Activated CD4-positive, alpha-beta memory T cell treated with anti-CD3 and anti-CD28 coated beads, Interleukin-2, amount 10 ng/mL, durations not matched to agents 7 days and 5 days (primary cell): Measurements from ENCODE around the gene SORCS3. TPM values are rescaled to one million over a fixed set of nuclear protein-coding genes. Genes with fewer than 3 reads are reported as not detected.

Experiments used
- CTCF ChIA-PET: fragments of 350-600 bp; sonication (Branson Sonifier 250); formaldehyde crosslinking; loops from one replicate; lab custom pipeline; 2021; ENCODE audit warnings: antibody characterized with exemption, inconsistent platforms; lab: Charles Lee
- POLR2A ChIA-PET: fragments of 350-600 bp; sonication (Branson Sonifier 250); formaldehyde crosslinking; loops from one replicate; lab custom pipeline; 2021; ENCODE audit warnings: antibody characterized with exemption; lab: Charles Lee
- DNase-seq: peaks from one replicate; pipeline ENCODE4 v3.0.0-alpha.2; 2020
- H3K27ac Mint-ChIP-seq: one replicate; pipeline ENCODE4 v1.8.0; 2021; ENCODE audit warnings: mild to moderate bottlenecking, mixed read lengths
- H3K27me3 Mint-ChIP-seq: one replicate; pipeline ENCODE4 v1.8.0; 2021; ENCODE audit warnings: mixed read lengths
- H3K36me3 Mint-ChIP-seq: one replicate; pipeline ENCODE4 v1.8.0; 2021; ENCODE audit warnings: low read depth, mixed read lengths
- H3K4me1 Mint-ChIP-seq: one replicate; pipeline ENCODE4 v1.8.0; 2021; ENCODE audit warnings: mixed read lengths
- H3K4me3 Mint-ChIP-seq: one replicate; pipeline ENCODE4 v1.8.0; 2021; ENCODE audit warnings: mild to moderate bottlenecking, mixed read lengths
- H3K9me3 Mint-ChIP-seq: one replicate; pipeline ENCODE4 v1.8.0; 2021; ENCODE audit warnings: mixed read lengths
- total RNA-seq, 2 experiments: library from RNA; stranded (reverse); gene quantifications; one replicate each; pipeline ENCODE4 v1.2.3, GENCODE V29; 2021

SORCS3 gene
- total RNA-seq, 2 experiments from 2014 or later: not detected

DNA sequence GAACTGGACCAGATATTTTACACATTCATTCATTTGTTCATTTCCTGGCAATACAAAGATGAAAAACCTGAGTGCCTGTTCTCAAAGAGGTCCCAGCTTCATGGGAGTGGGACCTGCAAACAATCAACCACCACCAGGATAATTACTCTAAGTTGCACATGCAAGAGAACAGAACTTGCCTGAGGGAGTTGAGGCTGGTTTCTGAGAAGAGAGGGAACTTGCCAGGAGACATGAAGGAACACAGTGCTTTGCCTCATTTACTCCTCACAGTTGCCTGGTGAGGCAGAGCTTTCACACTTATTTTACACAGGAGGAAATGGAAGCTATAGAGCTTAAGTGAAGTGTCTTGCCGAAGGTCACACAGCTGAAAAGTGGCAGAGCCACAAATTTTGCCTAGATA, 170.1 kb downstream of the SORCS3 start:
- ChIA-PET CTCF (no interaction called here), POLR2A (no interaction called here)
- DNase-seq: no peak
- no peak overlapping the region for H3K27ac Mint-ChIP-seq
- no peaks in the 10 kb centered on the region for H3K27me3 Mint-ChIP-seq
- no peak overlapping the region for H3K4me3 Mint-ChIP-seq
- no peaks in the 10 kb centered on the region for H3K9me3 Mint-ChIP-seq
- no peaks in the 10 kb centered on the region for H3K36me3 Mint-ChIP-seq
- no peaks in the 10 kb centered on the region for H3K4me1 Mint-ChIP-seq

- CTCF ChIA-PET: no interaction called here
- Mint-ChIP-seq H3K4me1 (no peaks in the 10 kb centered on the region), H3K4me3 (no peak overlapping the region), H3K27ac (no peak overlapping the region), H3K27me3 (no peaks in the 10 kb centered on the region), H3K9me3 (peaks cover 5% of the 10 kb centered on the region), H3K36me3 (no peaks in the 10 kb centered on the region)
- POLR2A ChIA-PET: no interaction called here
- DNase-seq: no peak
Measured at GRCh38 chr10:104816501-104816900, 175.4 kb downstream of the SORCS3 start.

- peaks cover 5% of the 10 kb centered on the region for H3K9me3 Mint-ChIP-seq
Measured at GRCh38 chr10:104819731-104820130, 178.6 kb downstream of the SORCS3 start.

DNA sequence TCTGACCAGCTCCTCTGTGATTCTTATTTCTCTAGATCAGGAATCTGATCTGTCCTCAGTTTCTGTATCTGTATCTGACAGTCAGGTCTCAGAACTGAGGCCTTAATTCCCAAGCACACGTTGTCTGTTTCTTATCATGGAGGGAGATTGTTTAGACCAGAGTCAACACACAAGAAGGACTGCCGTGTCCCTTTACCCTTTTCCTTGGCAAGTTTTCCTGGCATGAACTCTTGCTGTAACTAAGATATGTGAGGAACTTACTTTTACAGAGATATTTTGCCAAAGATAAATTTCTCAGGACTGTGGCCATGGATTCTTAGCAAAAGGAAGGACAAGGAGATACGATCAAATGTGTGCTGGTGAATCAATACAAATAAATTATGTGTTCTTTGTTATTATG, 181.0 kb downstream of the SORCS3 start:
- no peaks in the 10 kb centered on the region for H3K4me1 Mint-ChIP-seq
- no peak overlapping the region for H3K4me3 Mint-ChIP-seq
- ChIA-PET CTCF (no interaction called here), POLR2A (no interaction called here)
- H3K27me3 Mint-ChIP-seq: no peaks in the 10 kb centered on the region
- H3K9me3 Mint-ChIP-seq: peaks cover 5% of the 10 kb centered on the region
- DNase-seq: no peak
- no peak overlapping the region for H3K27ac Mint-ChIP-seq
- no peaks in the 10 kb centered on the region for H3K36me3 Mint-ChIP-seq

More at GRCh38 chr10:104819731-104820130, 178.6 kb downstream of the SORCS3 start:
- no peak for DNase-seq
- no peak overlapping the region for H3K27ac Mint-ChIP-seq
- H3K36me3 Mint-ChIP-seq: no peaks in the 10 kb centered on the region
- H3K4me1 Mint-ChIP-seq: no peaks in the 10 kb centered on the region
- H3K4me3 Mint-ChIP-seq: no peak overlapping the region
- POLR2A ChIA-PET: no interaction called here
- H3K27me3 Mint-ChIP-seq: no peaks in the 10 kb centered on the region
- CTCF ChIA-PET: no interaction called here

DNA sequence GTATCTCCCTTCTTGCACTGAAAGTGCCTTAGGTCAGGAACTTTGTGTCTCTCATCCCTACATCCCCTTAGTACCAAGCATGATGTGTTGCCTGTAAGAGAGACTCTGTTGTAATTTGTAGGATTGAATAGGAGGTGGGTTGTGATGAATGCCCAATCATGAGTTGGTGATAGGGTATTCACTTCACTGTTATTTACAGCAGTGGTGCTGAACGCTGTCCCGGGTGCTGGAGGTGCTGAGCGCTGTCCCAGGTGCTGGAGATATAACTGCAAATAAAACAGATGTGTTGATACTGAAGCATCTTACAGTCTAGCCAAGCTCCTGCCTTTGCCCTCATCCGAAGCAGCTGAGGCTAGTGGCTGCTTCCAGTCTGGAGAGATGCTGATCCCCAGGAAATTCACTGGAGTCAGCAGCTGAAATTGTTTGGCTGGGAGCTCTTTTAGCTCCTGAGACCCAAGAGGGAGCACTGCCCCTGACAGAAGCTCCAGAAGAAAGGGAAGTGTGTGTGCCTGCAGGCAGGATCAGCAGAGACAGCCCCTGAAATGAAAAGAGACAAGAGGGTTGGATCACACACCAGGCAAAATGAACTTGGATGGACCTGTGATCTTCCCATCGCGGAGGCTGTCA, 183.4 kb downstream of the SORCS3 start:
- Mint-ChIP-seq H3K4me1 (no peaks in the 10 kb centered on the region), H3K27ac (no peak overlapping the region), H3K4me3 (no peak overlapping the region), H3K36me3 (no peaks in the 10 kb centered on the region), H3K27me3 (no peaks in the 10 kb centered on the region), H3K9me3 (peaks cover 2% of the 10 kb centered on the region)
- ChIA-PET POLR2A (no interaction called here), CTCF (no interaction called here)
- DNase-seq: peak; percentile 21

- ChIA-PET CTCF (no interaction called here), POLR2A (no interaction called here)
- DNase-seq: no peak
- Mint-ChIP-seq H3K4me1 (no peaks in the 10 kb centered on the region), H3K9me3 (no peaks in the 10 kb centered on the region), H3K27ac (no peak overlapping the region), H3K27me3 (no peaks in the 10 kb centered on the region), H3K36me3 (no peaks in the 10 kb centered on the region), H3K4me3 (no peak overlapping the region)
Measured at GRCh38 chr10:104831272-104831671, 190.2 kb downstream of the SORCS3 start.

DNA sequence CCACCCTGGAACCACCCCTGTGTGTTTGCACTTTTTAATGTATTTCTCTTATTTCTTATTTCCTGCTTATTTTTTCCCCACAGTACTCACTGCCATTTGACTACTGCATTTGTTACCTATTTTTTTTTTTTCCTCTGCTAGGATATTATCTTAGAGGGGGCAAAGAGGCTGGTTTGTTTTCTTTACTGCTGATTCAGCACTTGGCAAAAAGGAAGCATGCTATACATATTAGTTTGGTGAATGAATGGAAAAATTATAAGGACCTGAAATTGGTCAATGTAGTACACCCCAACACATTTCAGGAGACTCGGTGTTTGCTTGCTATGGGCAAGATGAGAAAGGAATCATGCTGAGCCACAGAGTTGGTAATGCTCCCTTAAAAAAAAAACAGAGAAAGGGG, 193.5 kb downstream of the SORCS3 start:
- Mint-ChIP-seq H3K36me3 (no peaks in the 10 kb centered on the region), H3K27me3 (no peaks in the 10 kb centered on the region), H3K4me1 (no peaks in the 10 kb centered on the region), H3K27ac (no peak overlapping the region), H3K9me3 (no peaks in the 10 kb centered on the region), H3K4me3 (no peak overlapping the region)
- ChIA-PET CTCF (no interaction called here), POLR2A (no interaction called here)
- no peak for DNase-seq

DNA sequence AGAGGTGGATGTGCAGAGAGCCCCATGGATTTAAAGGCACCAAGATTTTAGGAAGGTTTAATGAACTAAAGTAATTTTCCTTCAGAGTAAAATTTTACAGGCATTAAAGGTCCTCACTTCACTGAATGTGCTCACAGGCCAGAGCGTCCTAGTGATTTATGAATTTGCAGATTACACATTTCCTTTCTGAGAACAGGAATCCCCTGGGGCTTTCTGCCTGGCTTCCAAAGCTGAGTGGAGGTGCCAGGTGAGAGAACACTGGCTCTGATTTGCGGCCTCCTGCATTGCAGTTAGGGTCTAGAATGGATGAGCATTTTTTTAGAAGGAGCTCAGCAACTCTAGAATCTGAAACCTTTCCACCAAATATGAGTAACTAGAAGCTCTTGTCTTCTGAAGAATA, 194.3 kb downstream of the SORCS3 start:
- no peak overlapping the region for H3K4me3 Mint-ChIP-seq
- no peaks in the 10 kb centered on the region for H3K36me3 Mint-ChIP-seq
- CTCF ChIA-PET: no interaction called here
- H3K27me3 Mint-ChIP-seq: no peaks in the 10 kb centered on the region
- no peaks in the 10 kb centered on the region for H3K9me3 Mint-ChIP-seq
- DNase-seq: no peak
- POLR2A ChIA-PET: no interaction called here
- H3K4me1 Mint-ChIP-seq: no peaks in the 10 kb centered on the region
- no peak overlapping the region for H3K27ac Mint-ChIP-seq

- POLR2A ChIA-PET: no interaction called here
- CTCF ChIA-PET: no interaction called here
- Mint-ChIP-seq H3K4me1 (no peaks in the 10 kb centered on the region), H3K36me3 (no peaks in the 10 kb centered on the region), H3K9me3 (no peaks in the 10 kb centered on the region), H3K27ac (no peak overlapping the region), H3K27me3 (no peaks in the 10 kb centered on the region), H3K4me3 (no peak overlapping the region)
- no peak for DNase-seq
Measured at GRCh38 chr10:104842704-104843103, 201.6 kb downstream of the SORCS3 start.

DNA sequence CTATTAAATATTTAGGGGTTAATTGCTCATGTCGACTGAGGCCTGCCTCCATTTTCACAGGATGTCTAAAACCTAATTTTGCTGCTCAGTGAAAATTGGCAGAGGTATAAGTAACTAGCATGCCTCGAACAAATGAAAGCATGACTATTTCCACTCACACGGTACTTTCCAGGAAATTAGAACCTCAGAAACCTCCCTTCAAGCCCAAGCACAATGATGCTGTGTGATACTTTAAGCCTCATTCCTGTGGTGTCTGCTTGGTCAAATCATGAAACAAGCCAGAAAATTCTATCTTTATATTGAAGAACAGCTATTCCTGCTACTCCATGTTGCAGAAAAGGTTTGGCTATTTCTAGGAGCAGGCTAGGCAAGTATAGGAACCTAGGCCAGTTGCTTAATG, 203.0 kb downstream of the SORCS3 start:
- Mint-ChIP-seq H3K27ac (no peak overlapping the region), H3K36me3 (no peaks in the 10 kb centered on the region), H3K9me3 (no peaks in the 10 kb centered on the region), H3K4me3 (no peak overlapping the region), H3K27me3 (no peaks in the 10 kb centered on the region), H3K4me1 (no peaks in the 10 kb centered on the region)
- POLR2A ChIA-PET: no interaction called here
- no peak for DNase-seq
- CTCF ChIA-PET: no interaction called here

DNA sequence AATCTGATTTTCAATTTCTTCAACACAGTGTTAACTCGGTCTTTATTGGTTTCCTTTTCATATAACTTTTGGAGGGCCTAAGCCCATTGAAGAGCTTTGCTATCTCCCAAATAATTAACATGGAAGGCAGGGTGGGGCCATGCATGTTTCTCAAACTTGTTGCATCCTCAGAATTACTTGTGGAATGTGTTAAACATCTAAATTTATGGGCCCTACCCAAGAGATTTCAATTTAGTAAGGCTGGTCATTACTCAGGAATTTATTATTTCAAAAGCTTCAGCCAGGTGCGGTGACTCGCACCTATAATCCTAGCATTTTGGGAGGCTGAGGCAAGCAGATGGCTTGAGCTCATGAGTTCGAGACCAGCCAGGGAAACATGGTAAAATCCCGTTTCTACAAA, 208.9 kb downstream of the SORCS3 start:
- H3K4me1 Mint-ChIP-seq: no peaks in the 10 kb centered on the region
- POLR2A ChIA-PET: no interaction called here
- H3K27me3 Mint-ChIP-seq: no peaks in the 10 kb centered on the region
- no peak overlapping the region for H3K4me3 Mint-ChIP-seq
- CTCF ChIA-PET: no interaction called here
- H3K27ac Mint-ChIP-seq: no peak overlapping the region
- H3K9me3 Mint-ChIP-seq: no peaks in the 10 kb centered on the region
- no peaks in the 10 kb centered on the region for H3K36me3 Mint-ChIP-seq
- no peak for DNase-seq

GRCh38 chr10:104867966-104868598, 227.0 kb downstream of the SORCS3 start:
- Mint-ChIP-seq H3K36me3 (no peaks in the 10 kb centered on the region), H3K9me3 (no peaks in the 10 kb centered on the region), H3K4me3 (no peak overlapping the region), H3K27ac (no peak overlapping the region), H3K4me1 (no peaks in the 10 kb centered on the region), H3K27me3 (no peaks in the 10 kb centered on the region)
- POLR2A ChIA-PET: no interaction called here
- CTCF ChIA-PET: no interaction called here
- DNase-seq: no peak

DNA sequence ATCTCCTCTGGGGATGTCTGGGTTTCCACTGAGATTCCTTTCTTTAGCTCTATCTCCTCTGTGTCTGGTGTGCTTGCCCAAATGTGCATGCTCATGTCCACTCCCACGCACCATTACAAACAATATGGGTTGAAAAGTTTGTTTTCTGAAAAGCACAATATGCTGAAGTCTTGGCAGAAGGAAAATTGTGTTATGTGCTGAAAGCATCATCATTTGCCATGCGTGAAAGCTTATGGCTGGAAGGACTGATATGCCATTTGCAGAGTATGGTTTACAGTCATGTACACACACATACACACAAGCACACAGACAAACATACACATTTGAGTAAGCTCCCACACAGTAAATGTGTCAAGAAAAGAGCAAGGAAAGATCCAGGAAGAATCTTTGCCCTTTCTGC, 231.6 kb downstream of the SORCS3 start:
- Mint-ChIP-seq H3K36me3 (no peaks in the 10 kb centered on the region), H3K27ac (no peak overlapping the region), H3K27me3 (no peaks in the 10 kb centered on the region), H3K4me3 (no peak overlapping the region), H3K9me3 (no peaks in the 10 kb centered on the region), H3K4me1 (no peaks in the 10 kb centered on the region)
- no peak for DNase-seq
- ChIA-PET CTCF (no interaction called here), POLR2A (no interaction called here)

- Mint-ChIP-seq H3K27ac (no peak overlapping the region), H3K4me1 (no peaks in the 10 kb centered on the region), H3K4me3 (no peak overlapping the region), H3K36me3 (no peaks in the 10 kb centered on the region), H3K27me3 (no peaks in the 10 kb centered on the region), H3K9me3 (no peaks in the 10 kb centered on the region)
- no peak for DNase-seq
- ChIA-PET CTCF (no interaction called here), POLR2A (no interaction called here)
Measured at GRCh38 chr10:104873161-104873560, 232.1 kb downstream of the SORCS3 start.
